Heart left ventricle (tissue), 16 donors: ENCODE data around the gene TTLL1. TPM values are rescaled to one million over a fixed set of nuclear protein-coding genes. Genes with fewer than 3 reads are reported as not detected.

Source experiments
- ATAC-seq, 4 donors: fragments of 200-7000 bp; cut with Tn5 transposase; one replicate each; pipeline ENCODE4 v1.9.1; 2020 to 2022; ENCODE audit warnings: moderate library complexity in 4 of 4, mild to moderate bottlenecking in 3 of 4, moderate number of reproducible peaks in 1 of 4
- DNase-seq, 5 donors: peaks; one replicate each; pipeline ENCODE4 v3.0.0-alpha.2; 2020
- H3K27ac ChIP-seq, 12 donors: fragments of 200-600 bp; sonication (generic) in 4 of 12; one replicate each; pipeline versions ENCODE4 v1.5.0 to v1.8.0; 2016 to 2022; ENCODE audit warnings: mild to moderate bottlenecking in 2 of 12
- H3K27me3 ChIP-seq, 9 donors: fragments of 200-600 bp; sonication (generic) in 2 of 9; one replicate each; pipeline versions ENCODE4 v1.5.1 to v1.8.0; 2016 to 2022; ENCODE audit warnings: mild to moderate bottlenecking in 3 of 9
- H3K36me3 ChIP-seq, 9 donors: fragments of 200-600 bp; sonication (generic) in 2 of 9; one replicate each; pipeline versions ENCODE4 v1.5.0 to v1.8.0; 2018 to 2022; ENCODE audit warnings: mild to moderate bottlenecking in 2 of 9
- H3K4me1 ChIP-seq, 12 donors: fragments of 200-600 bp; sonication (generic) in 4 of 12; one replicate each; pipeline versions ENCODE4 v1.5.0 to v1.8.0; 2016 to 2022; ENCODE audit warnings: mild to moderate bottlenecking in 3 of 12
- H3K4me3 ChIP-seq, 12 donors: fragments of 200-600 bp; sonication (generic) in 4 of 12; one replicate each; pipeline versions ENCODE4 v1.5.0 to v1.8.0; 2017 to 2022; ENCODE audit warnings: mild to moderate bottlenecking in 9 of 12, moderate library complexity in 4 of 12
- H3K9me3 ChIP-seq, 12 donors: fragments of 200-600 bp; sonication (generic) in 4 of 12; one replicate each; pipeline versions ENCODE4 v1.5.0 to v1.8.0; 2016 to 2022; ENCODE audit warnings: mild to moderate bottlenecking in 1 of 12
- POLR2A ChIP-seq, 2 donors: fragments of 450-650 bp; IDR thresholded peaks; one replicate each; pipeline ENCODE4 v1.6.1; 2017; ENCODE audit warnings: antibody characterized with exemption in 2 of 2, mild to moderate bottlenecking in 2 of 2, moderate library complexity in 2 of 2
- WGBS, 4 donors: extraction: QIAGEN DNeasy Blood & Tissue Kit in 2 of 4; methylation state at CpG; one replicate each; pipeline versions ENCODE4 v1.1.5 to v1.1.7; 2013 to 2018; 5-methylcytosine and 5-hydroxymethylcytosine counted together
- intact Hi-C, 10 donors: fragments of 100-400 bp; cut with DNase I; formaldehyde crosslinking; loops; one replicate each; pipeline versions ENCODE4 v1.11.1 to v1.14.2; 2022
- polyA plus RNA-seq, 2 donors: library from polyadenylated mRNA; stranded (reverse); fragments of 200-250 nt; gene quantifications; one replicate each; pipeline ENCODE4 v1.2.3, GENCODE V29; 2013
- total RNA-seq, 9 donors: library from RNA; depleted of rRNA in 2 of 9; stranded (reverse); fragments of >200 nt in 2 of 9; fragmentation: NEBNext Ultra II Directional in 3 of 9; extraction: Animal tissue kit (Norgen Biotek cat#: 25700) in 3 of 9; gene quantifications; one replicate each; pipeline versions ENCODE4 v1.1.0 to v1.2.4, GENCODE V29; 2016 to 2023
- TF ChIP-seq, protein P1 (sequence below), 12 donors: fragments of 200-600 bp; sonication (generic) in 4 of 12; IDR thresholded peaks; one replicate each; pipeline versions ENCODE4 v1.5.0 to v1.8.0; 2018 to 2022; ENCODE audit warnings: antibody characterized with exemption in 12 of 12, mild to moderate bottlenecking in 5 of 12
- donor health status: ischemic (EF 13 %, LVEDD 7.1; RV severe dilation, severe dysfunction).
- donor health status: healthy with polysubstance abuse.
- donor health status: DM: no; HTN: yes; CAD: no.
- donor health status: DM: no; HTN: no; CAD: no.
- donor health status: ischemic (EF 25% LVEDD 6.9; RV normal size, moderate dysfunction).
- donor health status: ischemic (EF 25% LVEDD 5.7; RV mildly dilated, moderate dysfunction).
- donor health status: healthy.
- donor health status: DM: yes; HTN: yes; CAD: no.
- donor health status: ischemic (EF 35%, LVEDD 5.7; RV mildly dilated, moderate dysfunction).
- donor health status: nonischemic (EF 11% LVEDD 7.7; RV severe dilation, severe dysfunction).
- donor health status: DM: yes; HTN: yes; CAD: no.
- donor health status: PGD.
- donor health status: ischemic (EF 29% LVEDD 5.4; RV normal size, mild dysfunction).
- donor health status: nonischemic (EF 23%, LVEDD 6.1; RV moderate dilation, normal function).

TTLL1 gene
- total and polyA plus RNA-seq, 11 donors, result 4.4 to 13.2 (median 7.5) TPM

GRCh38 chr22:43008921-43009320, 80.3 kb downstream of the TTLL1 start:
- Histone ChIP-seq H3K27me3 (no peaks in the 10 kb centered on the region), H3K27ac (peak overlapping the region in 1 of 12 donors; percentile 24), H3K4me1 (peaks cover 0 to 59% (median 29%) of the 10 kb centered on the region in 12 donors), H3K4me3 (no peak overlapping the region), H3K9me3 (no peaks in the 10 kb centered on the region), H3K36me3 (no peaks in the 10 kb centered on the region)
- 72 to 81% (median 78%) methylated on average over 4 of the region's 4 CpGs for WGBS, 4 donors
- no peak for ATAC-seq
- intact Hi-C loops, result no loop called here
- TF ChIP-seq POLR2A (IDR thresholded peaks at IDR 0.05), result no peak
- TF ChIP-seq, protein P1, sequence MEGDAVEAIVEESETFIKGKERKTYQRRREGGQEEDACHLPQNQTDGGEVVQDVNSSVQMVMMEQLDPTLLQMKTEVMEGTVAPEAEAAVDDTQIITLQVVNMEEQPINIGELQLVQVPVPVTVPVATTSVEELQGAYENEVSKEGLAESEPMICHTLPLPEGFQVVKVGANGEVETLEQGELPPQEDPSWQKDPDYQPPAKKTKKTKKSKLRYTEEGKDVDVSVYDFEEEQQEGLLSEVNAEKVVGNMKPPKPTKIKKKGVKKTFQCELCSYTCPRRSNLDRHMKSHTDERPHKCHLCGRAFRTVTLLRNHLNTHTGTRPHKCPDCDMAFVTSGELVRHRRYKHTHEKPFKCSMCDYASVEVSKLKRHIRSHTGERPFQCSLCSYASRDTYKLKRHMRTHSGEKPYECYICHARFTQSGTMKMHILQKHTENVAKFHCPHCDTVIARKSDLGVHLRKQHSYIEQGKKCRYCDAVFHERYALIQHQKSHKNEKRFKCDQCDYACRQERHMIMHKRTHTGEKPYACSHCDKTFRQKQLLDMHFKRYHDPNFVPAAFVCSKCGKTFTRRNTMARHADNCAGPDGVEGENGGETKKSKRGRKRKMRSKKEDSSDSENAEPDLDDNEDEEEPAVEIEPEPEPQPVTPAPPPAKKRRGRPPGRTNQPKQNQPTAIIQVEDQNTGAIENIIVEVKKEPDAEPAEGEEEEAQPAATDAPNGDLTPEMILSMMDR (IDR thresholded peaks at IDR 0.05), result no peak
- DNase-seq, result no peak

GRCh38 chr22:43008509-43008908, 80.7 kb downstream of the TTLL1 start:
- intact Hi-C loops, result no loop called here
- no peak for TF ChIP-seq POLR2A (IDR thresholded peaks at IDR 0.05)
- TF ChIP-seq, protein P1 (IDR thresholded peaks at IDR 0.05), result no peak
- Histone ChIP-seq H3K9me3 (no peaks in the 10 kb centered on the region), H3K27me3 (no peaks in the 10 kb centered on the region), H3K4me3 (no peak overlapping the region), H3K36me3 (no peaks in the 10 kb centered on the region), H3K4me1 (peaks cover 0 to 59% (median 26%) of the 10 kb centered on the region in 12 donors), H3K27ac (peak overlapping the region in 1 of 12 donors; percentile 24)
- DNase-seq (no peak), ATAC-seq (peak in 2 of 4 donors; percentile 36 to 59)
- whole genome bisulfite sequencing, 4 donors, result 91 to 97% (median 94%) methylated on average over 4 of the region's 4 CpGs

DNA sequence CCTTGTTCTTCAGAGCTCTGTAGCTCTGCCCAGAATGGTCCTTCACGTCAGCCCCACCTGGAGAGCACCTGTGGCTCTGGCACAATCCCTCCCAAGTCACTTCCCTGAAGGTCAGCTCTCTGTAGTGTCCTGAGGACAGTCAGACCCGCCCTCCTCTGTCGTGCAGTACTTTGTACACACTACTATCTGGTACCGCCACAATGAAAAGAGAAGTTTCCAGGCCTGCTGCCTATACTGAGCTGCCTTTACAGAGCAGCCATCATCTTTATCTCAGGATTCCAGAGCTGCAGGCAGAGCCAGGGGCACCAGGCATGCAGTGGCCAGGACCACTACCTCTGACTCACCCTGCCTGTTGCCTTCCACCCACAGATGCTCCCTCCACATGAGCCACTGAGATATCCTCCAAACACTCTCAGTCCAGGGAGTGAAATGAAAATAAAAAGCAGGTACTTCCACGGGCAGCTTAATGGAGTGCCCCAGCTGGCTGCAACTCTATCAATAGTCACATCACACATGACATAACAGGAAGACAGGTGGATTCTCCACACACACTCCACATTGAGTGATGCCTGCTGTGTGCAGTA, 81.6 kb downstream of the TTLL1 start:
- Histone ChIP-seq H3K27me3 (no peaks in the 10 kb centered on the region), H3K4me1 (peaks cover 2 to 59% (median 24%) of the 10 kb centered on the region in 12 donors), H3K4me3 (no peak overlapping the region), H3K27ac (peak overlapping the region in 7 of 12 donors; percentile 19 to 69 (median 41)), H3K36me3 (no peaks in the 10 kb centered on the region), H3K9me3 (no peaks in the 10 kb centered on the region)
- intact Hi-C loops, result no loop called here
- DNase-seq (peak in 1 of 5 donors; percentile 49), ATAC-seq (peak; percentile 79 to 87 (median 85))
- 41 to 64% (median 55%) methylated on average over 5 of the region's 5 CpGs for WGBS, 4 donors
- TF ChIP-seq POLR2A (IDR thresholded peaks at IDR 0.05), result no peak
- TF ChIP-seq, protein P1 (IDR thresholded peaks at IDR 0.05), result no peak

DNA sequence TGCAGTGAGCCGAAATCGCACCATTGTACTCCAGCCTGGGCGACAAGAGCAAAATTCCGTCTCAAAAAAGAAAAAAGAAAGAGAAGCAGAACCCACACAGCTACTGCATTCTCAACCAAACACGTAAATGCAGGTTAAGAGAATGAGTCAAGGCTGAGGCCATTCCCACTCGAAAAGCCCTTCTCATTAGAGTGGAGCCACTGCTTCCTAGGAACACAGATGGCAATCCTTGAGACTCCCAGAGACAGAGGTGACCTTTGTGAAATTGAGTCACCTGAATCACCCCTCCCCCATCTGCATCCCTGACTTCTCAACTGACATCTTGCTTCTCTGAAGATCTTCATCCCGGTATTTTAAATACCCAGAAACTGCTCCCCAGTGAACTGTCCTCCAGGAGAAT, 82.4 kb downstream of the TTLL1 start:
- intact Hi-C loops, result no loop called here
- Histone ChIP-seq H3K4me1 (peaks cover 7 to 62% (median 33%) of the 10 kb centered on the region in 12 donors), H3K27ac (peak overlapping the region in 2 of 12 donors; percentile 56 to 64), H3K4me3 (no peak overlapping the region), H3K36me3 (no peaks in the 10 kb centered on the region), H3K9me3 (no peaks in the 10 kb centered on the region), H3K27me3 (no peaks in the 10 kb centered on the region)
- DNase-seq (no peak), ATAC-seq (no peak)
- WGBS, 4 donors, result 94 to 97% (median 96%) methylated on average over 7 of the region's 7 CpGs
- no peak for TF ChIP-seq POLR2A (IDR thresholded peaks at IDR 0.05)
- TF ChIP-seq, protein P1 (IDR thresholded peaks at IDR 0.05), result no peak
